Mesothelial cell of epicardium (in vitro differentiated cells): Measurements from ENCODE around the gene PRAF2. TPM values are rescaled to one million over a fixed set of nuclear protein-coding genes. Genes with fewer than 3 reads are reported as not detected.

Experiments used
- DNase-seq, 2 experiments: peaks; one replicate each; pipeline ENCODE4 v3.0.0; 2021; ENCODE audit warnings: low spot score in 2 of 2; ENCODE audit not compliant: unreplicated experiment in 2 of 2
- H3K27ac Mint-ChIP-seq: 2 replicates; pipeline ENCODE4 v1.8.0; 2021; ENCODE audit warnings: mixed read lengths
- H3K27me3 Mint-ChIP-seq: 2 replicates; pipeline ENCODE4 v1.8.0; 2021; ENCODE audit warnings: low read depth, mixed read lengths
- H3K36me3 Mint-ChIP-seq: 2 replicates; pipeline ENCODE4 v1.8.0; 2021; ENCODE audit warnings: mixed read lengths
- H3K4me1 Mint-ChIP-seq: 2 replicates; pipeline ENCODE4 v1.8.0; 2021; ENCODE audit warnings: mixed read lengths
- H3K4me3 Mint-ChIP-seq: 2 replicates; pipeline ENCODE4 v1.8.0; 2021; ENCODE audit warnings: mild to moderate bottlenecking, moderate library complexity, mixed read lengths
- H3K9me3 Mint-ChIP-seq: 2 replicates; pipeline ENCODE4 v1.8.0; 2021; ENCODE audit warnings: mixed read lengths
- total RNA-seq: library from RNA; stranded (reverse); gene quantifications from 3 replicates; pipeline ENCODE4 v1.2.1, GENCODE V29; 2021
- TF ChIP-seq, protein P1 (sequence below): fragments of 200-600 bp; sonication (generic); IDR thresholded peaks from one replicate; pipeline ENCODE4 v1.5.0; 2021; ENCODE audit warnings: antibody characterized with exemption; ENCODE audit not compliant: unreplicated experiment

PRAF2 gene
- total RNA-seq, 1 donor from 2014 or later: 31.7 TPM

DNA sequence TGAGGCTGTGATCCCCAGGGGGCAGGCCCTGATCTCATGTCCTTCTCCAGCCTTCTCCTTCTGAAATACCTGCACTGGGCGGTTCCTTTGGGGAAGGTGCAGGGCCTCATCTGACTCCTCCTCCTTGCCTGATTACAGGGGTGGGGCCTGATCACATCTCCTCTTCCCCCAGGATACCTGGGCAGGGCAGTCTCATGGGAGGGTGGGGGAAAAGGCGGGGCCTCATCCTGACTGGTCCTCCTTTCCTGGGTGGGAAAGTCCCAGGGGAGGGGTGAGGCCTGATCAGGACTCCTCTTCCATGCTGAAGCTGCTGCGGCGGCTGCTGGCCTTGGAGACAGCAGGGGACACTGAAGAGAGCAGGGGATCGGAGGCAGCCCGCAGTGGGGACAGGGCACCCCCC, 43.9 kb downstream of the PRAF2 start:
- peaks cover 13% of the 10 kb centered on the region for H3K4me1 Mint-ChIP-seq
- no peaks in the 10 kb centered on the region for H3K27me3 Mint-ChIP-seq
- no peak for DNase-seq
- peaks cover 17% of the 10 kb centered on the region for H3K36me3 Mint-ChIP-seq
- H3K9me3 Mint-ChIP-seq: no peaks in the 10 kb centered on the region
- TF ChIP-seq, protein P1, sequence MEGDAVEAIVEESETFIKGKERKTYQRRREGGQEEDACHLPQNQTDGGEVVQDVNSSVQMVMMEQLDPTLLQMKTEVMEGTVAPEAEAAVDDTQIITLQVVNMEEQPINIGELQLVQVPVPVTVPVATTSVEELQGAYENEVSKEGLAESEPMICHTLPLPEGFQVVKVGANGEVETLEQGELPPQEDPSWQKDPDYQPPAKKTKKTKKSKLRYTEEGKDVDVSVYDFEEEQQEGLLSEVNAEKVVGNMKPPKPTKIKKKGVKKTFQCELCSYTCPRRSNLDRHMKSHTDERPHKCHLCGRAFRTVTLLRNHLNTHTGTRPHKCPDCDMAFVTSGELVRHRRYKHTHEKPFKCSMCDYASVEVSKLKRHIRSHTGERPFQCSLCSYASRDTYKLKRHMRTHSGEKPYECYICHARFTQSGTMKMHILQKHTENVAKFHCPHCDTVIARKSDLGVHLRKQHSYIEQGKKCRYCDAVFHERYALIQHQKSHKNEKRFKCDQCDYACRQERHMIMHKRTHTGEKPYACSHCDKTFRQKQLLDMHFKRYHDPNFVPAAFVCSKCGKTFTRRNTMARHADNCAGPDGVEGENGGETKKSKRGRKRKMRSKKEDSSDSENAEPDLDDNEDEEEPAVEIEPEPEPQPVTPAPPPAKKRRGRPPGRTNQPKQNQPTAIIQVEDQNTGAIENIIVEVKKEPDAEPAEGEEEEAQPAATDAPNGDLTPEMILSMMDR: no peak
- peak overlapping the region; percentile 16 for H3K27ac Mint-ChIP-seq
- no peak overlapping the region for H3K4me3 Mint-ChIP-seq

Other genes with a start within 250 kb of the PRAF2 start
- 0.33 to 0.63 TPM (median 0.54 TPM) in 3 replicates for gene ERAS, start 247.5 kb downstream of the PRAF2 start, total RNA-seq
- 41.6 to 46.9 TPM (median 42.8 TPM) in 3 replicates for gene PCSK1N, start 238.4 kb downstream of the PRAF2 start, total RNA-seq
- 64.7 to 68.2 TPM (median 67.6 TPM) in 3 replicates for gene TIMM17B, start 176.2 kb downstream of the PRAF2 start, total RNA-seq
- 62.2 to 64.9 TPM (median 64.3 TPM) in 3 replicates for gene PQBP1, start 176.1 kb downstream of the PRAF2 start, total RNA-seq
- 42.2 to 45.9 TPM (median 43.8 TPM) in 3 replicates for gene SLC35A2, start 162.4 kb downstream of the PRAF2 start, total RNA-seq
- gene PIM2, start 155.0 kb downstream of the PRAF2 start, total RNA-seq: 9.3 to 10.3 TPM (median 9.7 TPM) in 3 replicates
- gene OTUD5, start 116.4 kb downstream of the PRAF2 start, total RNA-seq: 64.4 to 66.0 TPM (median 64.5 TPM) in 3 replicates
- gene KCND1, start 102.2 kb downstream of the PRAF2 start, total RNA-seq: 5.1 to 6.1 TPM (median 5.6 TPM) in 3 replicates
- 64.4 to 69.7 TPM (median 68.4 TPM) in 3 replicates for gene GRIPAP1, start 71.7 kb downstream of the PRAF2 start, total RNA-seq
- gene TFE3, start 30.6 kb downstream of the PRAF2 start, total RNA-seq: 52.5 to 54.2 TPM (median 53.2 TPM) in 3 replicates
- 33.5 to 35.1 TPM (median 33.7 TPM) in 3 replicates for gene CCDC120, start 15.0 kb downstream of the PRAF2 start, total RNA-seq
- gene WDR45, start 5.9 kb upstream of the PRAF2 start, total RNA-seq: 48.6 to 59.9 TPM (median 53.2 TPM) in 3 replicates
- 16.4 to 18.2 TPM (median 17.2 TPM) in 3 replicates for gene GPKOW, start 49.7 kb upstream of the PRAF2 start, total RNA-seq
- 6.3 to 7.1 TPM (median 6.4 TPM) in 3 replicates for gene MAGIX, start 88.8 kb upstream of the PRAF2 start, total RNA-seq
- 37.5 to 38.1 TPM (median 37.8 TPM) in 3 replicates for gene PLP2, start 97.9 kb upstream of the PRAF2 start, total RNA-seq
- 11.9 to 13.5 TPM (median 13.4 TPM) in 3 replicates for gene PRICKLE3, start 112.4 kb upstream of the PRAF2 start, total RNA-seq
- 0.27 to 0.33 TPM (median 0.32 TPM) in 3 replicates for gene SYP, start 126.2 kb upstream of the PRAF2 start, total RNA-seq
- gene CACNA1F, start 159.3 kb upstream of the PRAF2 start, total RNA-seq: 0.32 to 0.75 TPM (median 0.47 TPM) in 3 replicates
- gene CCDC22, start 161.5 kb upstream of the PRAF2 start, total RNA-seq: 15.4 to 17.5 TPM (median 15.7 TPM) in 3 replicates
- gene FOXP3, start 190.7 kb upstream of the PRAF2 start, total RNA-seq: 0.27 to 0.34 TPM (median 0.32 TPM) in 3 replicates
- gene PPP1R3F, start 195.8 kb upstream of the PRAF2 start, total RNA-seq: 8.9 to 11.4 TPM (median 9.6 TPM) in 3 replicates
- not detected in 3 replicates for gene GAGE10, start 229.6 kb upstream of the PRAF2 start, total RNA-seq
- not detected in 3 replicates for gene GAGE12J, start 248.0 kb upstream of the PRAF2 start, total RNA-seq